ENCODE measurements around the gene PPP2R5B. TPM values are rescaled to one million over a fixed set of nuclear protein-coding genes. Genes with fewer than 3 reads are reported as not detected.

PPP2R5B gene
- total RNA-seq, 1 donor from 2014 or later: 15.9 TPM

DNA sequence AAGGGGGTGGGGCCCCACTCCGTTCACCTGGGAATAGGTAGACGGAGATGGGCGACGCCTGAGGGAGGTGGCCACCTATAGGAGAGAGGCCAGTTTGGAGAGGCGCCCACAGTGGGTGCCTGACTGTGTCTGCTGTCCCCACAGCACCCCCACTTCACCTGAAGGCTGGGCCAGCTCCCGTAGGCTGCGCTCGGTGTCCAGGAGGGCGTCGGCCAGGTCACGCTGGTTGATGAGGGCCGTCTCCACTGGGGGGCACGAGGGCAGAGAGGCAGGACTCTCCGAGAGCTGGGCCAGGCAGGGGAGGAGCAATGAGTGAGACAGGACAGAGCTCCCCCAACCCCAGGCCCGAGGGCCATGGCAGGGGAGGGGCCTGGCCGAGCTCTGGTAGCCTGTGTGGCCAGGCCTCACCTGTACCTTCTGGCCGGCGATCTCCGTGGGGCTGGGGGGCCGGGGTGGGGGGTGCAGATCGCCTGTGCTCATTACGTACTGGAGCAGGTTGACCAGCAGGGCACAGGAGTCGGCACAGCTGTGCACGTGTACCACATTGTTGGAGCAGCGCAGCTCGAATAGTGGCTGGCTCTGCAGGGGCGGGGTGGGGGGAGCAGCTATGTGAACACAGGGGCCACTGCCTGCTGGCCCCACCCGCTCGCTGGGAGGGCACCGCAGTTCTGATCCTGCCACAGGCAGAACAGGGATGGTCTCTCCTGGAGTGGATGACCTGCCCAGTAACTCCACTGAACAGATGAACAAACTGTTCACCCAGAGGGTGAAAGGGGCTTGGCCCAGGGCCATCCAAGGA, 22.2 kb upstream of the PPP2R5B start:
- Mint-ChIP-seq H3K36me3 (ENCODE audit: insufficient read depth) (peaks cover 10% of the 10 kb centered on the region), H3K9me3 (ENCODE audit: low read depth) (no peaks in the 10 kb centered on the region), H3K27me3 (no peaks in the 10 kb centered on the region), H3K27ac (no peak overlapping the region), H3K4me1 (ENCODE audit: low read depth) (no peaks in the 10 kb centered on the region), H3K4me3 (ENCODE audit: low read depth) (no peak overlapping the region)
- DNase-seq (ENCODE audit: low spot score, unreplicated experiment): no peak
- TF ChIP-seq, protein P1, sequence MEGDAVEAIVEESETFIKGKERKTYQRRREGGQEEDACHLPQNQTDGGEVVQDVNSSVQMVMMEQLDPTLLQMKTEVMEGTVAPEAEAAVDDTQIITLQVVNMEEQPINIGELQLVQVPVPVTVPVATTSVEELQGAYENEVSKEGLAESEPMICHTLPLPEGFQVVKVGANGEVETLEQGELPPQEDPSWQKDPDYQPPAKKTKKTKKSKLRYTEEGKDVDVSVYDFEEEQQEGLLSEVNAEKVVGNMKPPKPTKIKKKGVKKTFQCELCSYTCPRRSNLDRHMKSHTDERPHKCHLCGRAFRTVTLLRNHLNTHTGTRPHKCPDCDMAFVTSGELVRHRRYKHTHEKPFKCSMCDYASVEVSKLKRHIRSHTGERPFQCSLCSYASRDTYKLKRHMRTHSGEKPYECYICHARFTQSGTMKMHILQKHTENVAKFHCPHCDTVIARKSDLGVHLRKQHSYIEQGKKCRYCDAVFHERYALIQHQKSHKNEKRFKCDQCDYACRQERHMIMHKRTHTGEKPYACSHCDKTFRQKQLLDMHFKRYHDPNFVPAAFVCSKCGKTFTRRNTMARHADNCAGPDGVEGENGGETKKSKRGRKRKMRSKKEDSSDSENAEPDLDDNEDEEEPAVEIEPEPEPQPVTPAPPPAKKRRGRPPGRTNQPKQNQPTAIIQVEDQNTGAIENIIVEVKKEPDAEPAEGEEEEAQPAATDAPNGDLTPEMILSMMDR (IDR thresholded peaks at IDR 0.05; ENCODE audit: unreplicated experiment): no peak

DNA sequence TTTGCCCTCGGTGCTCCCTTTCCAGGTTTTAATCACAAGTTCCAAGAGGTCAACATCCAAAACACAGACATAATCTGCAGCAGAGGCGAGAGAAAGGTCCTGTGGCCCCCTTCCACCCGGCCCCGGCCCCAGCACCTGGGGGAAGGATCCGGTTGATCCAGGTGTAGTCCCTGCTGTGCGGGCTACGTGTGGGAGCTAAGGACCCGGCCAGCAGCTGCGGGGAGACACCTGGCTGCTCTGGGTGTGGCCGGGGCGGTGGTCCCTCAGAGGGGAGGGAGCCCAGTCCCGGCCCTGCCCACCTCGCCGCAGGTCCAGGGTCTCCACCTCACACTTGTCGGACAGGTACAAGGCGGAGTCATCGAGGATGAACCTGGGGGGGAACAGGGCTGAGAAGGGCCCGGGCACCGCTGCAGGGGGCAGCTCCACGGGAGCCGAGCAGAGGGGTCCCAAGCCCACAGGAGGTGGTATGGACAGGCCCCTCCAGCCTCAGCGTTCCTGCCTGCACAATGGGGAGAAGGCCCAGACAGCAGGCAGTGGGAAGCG, 21.1 kb upstream of the PPP2R5B start:
- TF ChIP-seq, protein P1 (IDR thresholded peaks at IDR 0.05; ENCODE audit: unreplicated experiment): no peak
- H3K27me3 Mint-ChIP-seq: no peaks in the 10 kb centered on the region
- H3K27ac Mint-ChIP-seq: no peak overlapping the region
- peaks cover 13% of the 10 kb centered on the region for H3K36me3 Mint-ChIP-seq (ENCODE audit: insufficient read depth)
- H3K9me3 Mint-ChIP-seq (ENCODE audit: low read depth): no peaks in the 10 kb centered on the region
- no peaks in the 10 kb centered on the region for H3K4me1 Mint-ChIP-seq (ENCODE audit: low read depth)
- DNase-seq (ENCODE audit: low spot score, unreplicated experiment): no peak
- H3K4me3 Mint-ChIP-seq (ENCODE audit: low read depth): no peak overlapping the region

DNA sequence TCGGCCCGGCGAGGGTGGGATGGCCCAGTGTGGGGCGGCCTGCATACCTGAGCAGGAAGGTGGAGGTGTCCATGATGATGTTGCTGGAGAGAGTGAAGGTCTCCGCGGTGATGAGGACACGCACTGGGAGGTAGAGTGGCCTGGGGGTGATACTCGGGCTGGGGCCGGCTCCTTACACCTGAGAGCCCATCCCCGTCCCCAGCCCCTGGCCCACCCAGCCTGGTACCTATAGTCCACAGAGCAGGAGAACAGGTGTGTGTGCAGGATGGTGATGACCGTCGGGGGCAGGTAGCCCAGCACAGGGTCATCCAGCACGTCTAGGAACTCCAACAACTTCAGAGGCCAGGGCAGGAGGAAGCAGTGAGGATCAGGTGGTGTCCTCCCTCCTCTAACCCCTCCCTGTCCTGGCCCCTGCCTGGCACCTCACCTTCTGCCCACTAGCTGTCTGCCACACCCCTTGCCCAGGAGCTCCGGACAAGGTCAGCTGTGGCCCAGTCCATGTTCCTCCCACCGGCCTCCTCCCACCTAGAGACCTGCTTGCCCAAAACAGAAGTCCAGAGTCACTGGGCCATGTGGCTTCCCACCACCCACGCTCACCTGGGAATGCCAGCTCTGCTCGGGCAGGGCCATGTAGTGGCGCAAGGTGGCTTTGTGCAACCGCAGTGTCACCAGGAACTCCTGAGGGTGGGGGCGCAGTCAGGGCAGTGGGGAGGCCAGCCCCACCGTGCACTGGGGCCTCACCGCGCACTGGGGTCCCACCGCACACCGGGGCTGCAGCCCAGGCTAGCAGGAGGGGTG, 18.8 kb upstream of the PPP2R5B start:
- Mint-ChIP-seq H3K4me3 (ENCODE audit: low read depth) (no peak overlapping the region), H3K9me3 (ENCODE audit: low read depth) (no peaks in the 10 kb centered on the region), H3K27me3 (no peaks in the 10 kb centered on the region), H3K36me3 (ENCODE audit: insufficient read depth) (peaks cover 10% of the 10 kb centered on the region), H3K4me1 (ENCODE audit: low read depth) (no peaks in the 10 kb centered on the region), H3K27ac (no peak overlapping the region)
- no peak for DNase-seq (ENCODE audit: low spot score, unreplicated experiment)
- TF ChIP-seq, protein P1 (IDR thresholded peaks at IDR 0.05; ENCODE audit: unreplicated experiment): no peak

DNA sequence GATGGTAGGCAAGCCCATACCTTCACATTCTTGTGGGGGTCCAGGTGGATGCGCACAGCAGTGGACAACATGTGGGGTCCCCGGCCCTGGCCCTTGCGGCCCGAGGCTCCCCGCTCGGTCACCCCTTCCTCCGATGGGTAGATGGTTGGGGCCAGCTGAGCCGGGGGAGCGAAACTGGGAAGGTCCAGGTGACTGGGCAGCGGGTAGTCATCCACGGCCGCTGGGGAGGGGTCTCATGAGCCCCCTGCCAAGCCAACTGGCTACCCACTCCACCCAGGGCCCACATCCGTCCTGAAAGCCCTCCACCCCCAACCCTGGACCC, 18.2 kb upstream of the PPP2R5B start:
- no peaks in the 10 kb centered on the region for H3K4me1 Mint-ChIP-seq (ENCODE audit: low read depth)
- H3K4me3 Mint-ChIP-seq (ENCODE audit: low read depth): no peak overlapping the region
- H3K9me3 Mint-ChIP-seq (ENCODE audit: low read depth): no peaks in the 10 kb centered on the region
- H3K27me3 Mint-ChIP-seq: no peaks in the 10 kb centered on the region
- TF ChIP-seq, protein P1 (IDR thresholded peaks at IDR 0.05; ENCODE audit: unreplicated experiment): no peak
- H3K36me3 Mint-ChIP-seq (ENCODE audit: insufficient read depth): peaks cover 10% of the 10 kb centered on the region
- DNase-seq (ENCODE audit: low spot score, unreplicated experiment): no peak
- H3K27ac Mint-ChIP-seq: no peak overlapping the region

DNA sequence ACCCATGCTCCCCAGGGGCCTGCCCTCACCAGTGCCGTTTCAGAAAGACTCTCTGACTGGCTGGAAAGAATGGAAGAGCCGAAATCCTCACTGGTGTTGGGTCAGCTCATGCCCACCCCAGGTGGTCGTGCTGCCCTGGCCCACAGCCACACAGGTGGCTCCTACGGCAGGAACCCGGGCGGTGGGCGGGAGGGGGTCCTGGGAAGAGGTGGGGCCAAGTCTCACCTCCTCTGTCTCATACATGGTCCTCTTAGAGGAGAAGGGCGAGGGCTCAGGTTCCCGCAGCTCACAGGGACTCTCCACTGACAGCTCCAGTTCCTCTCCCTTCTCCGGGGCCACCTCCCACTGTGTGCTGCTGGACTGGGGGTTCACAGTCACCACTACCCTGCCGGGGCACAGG, 15.7 kb upstream of the PPP2R5B start:
- TF ChIP-seq, protein P1 (IDR thresholded peaks at IDR 0.05; ENCODE audit: unreplicated experiment): no peak
- Mint-ChIP-seq H3K4me3 (ENCODE audit: low read depth) (no peak overlapping the region), H3K27ac (no peak overlapping the region), H3K9me3 (ENCODE audit: low read depth) (no peaks in the 10 kb centered on the region), H3K4me1 (ENCODE audit: low read depth) (no peaks in the 10 kb centered on the region), H3K36me3 (ENCODE audit: insufficient read depth) (peaks cover 8% of the 10 kb centered on the region), H3K27me3 (no peaks in the 10 kb centered on the region)
- DNase-seq (ENCODE audit: low spot score, unreplicated experiment): no peak

All from progenitor cell of endocrine pancreas (in vitro differentiated cells).